ENCODE measurements around the gene TRPV6. TPM values are rescaled to one million over a fixed set of nuclear protein-coding genes. Genes with fewer than 3 reads are reported as not detected.

Gene TRPV6
- total RNA-seq (2014; rRNA removed; shearing (Covaris generic)), result not detected in 2 replicates
- not detected in 2 replicates for polyA plus RNA-seq (2015; cell fraction: cytosol; rRNA removed)
- not detected in 2 replicates for polyA plus RNA-seq (2015; cell fraction: nucleus; rRNA removed)

DNA sequence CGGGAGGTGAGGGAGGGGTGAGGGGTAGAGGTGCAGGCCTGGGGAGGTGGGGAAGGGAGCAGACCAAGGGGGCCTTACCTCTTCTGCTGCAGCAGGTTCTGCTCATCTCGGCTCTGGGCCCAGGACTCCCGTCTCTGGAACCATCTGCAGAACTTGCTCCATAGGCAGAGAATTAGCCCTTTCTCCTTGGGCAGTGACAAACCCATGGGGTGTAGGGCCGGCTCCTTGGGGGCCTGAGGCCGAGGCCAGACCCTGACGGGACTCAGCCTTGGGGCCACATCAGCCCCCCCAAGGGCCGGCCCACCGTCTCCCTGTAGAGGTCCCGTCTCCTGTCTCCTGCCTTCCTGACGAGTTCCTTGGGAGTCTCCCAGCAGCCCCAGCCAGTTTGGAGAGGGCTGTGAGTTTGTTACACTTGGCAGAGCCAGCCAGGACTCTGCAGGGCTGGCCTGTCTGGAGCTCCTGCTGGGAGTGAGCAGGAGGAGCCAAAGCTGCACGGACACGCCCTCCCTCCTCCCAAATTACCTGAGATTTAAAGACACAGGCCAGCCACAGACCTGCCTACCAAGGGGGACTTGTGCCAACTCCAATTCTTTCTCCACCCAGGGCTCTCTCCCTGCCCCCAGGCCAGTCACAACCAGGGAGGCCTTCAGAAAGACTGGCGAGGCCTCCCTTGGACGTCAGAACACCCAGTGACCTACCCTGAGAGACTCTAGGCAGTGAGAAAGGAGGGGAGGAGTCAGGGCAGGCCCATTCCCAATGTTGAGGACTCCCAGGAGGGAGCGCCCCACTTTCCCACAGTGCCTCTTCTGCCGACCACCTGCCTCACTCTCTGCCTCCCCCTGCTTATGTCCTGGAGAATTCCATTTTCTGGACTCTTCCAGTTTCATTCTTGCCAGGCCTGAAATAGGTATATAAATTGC lies at the start of gene TRPV6:
TSS of gene TRPV6 (minus strand) at position 435 of the 920 bp plus-strand sequence.
- DNase-seq (ENCODE audit: low read depth), result no peak

DNA sequence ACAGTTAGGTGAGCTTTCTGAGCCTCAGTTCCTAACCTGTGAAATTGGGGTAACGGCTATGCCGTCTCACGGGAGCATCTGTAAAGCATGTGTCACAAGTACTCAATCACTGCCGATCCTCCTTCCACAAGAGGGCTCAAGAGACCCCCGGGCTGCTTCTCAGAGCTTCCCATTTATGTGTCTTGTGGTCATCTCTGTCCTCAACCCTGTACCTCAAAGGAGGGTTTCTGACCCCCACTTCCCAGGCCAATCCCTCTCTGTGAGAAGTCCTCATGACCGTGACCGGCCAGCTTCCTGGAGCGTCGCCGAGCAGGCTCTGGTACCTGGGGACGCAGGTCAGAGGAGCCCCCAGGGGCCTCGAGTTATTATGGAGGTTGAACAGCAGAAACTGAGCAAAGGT lies 48.5 kb upstream of the TRPV6 start:
- DNase-seq (ENCODE audit: low read depth), result no peak

DNA sequence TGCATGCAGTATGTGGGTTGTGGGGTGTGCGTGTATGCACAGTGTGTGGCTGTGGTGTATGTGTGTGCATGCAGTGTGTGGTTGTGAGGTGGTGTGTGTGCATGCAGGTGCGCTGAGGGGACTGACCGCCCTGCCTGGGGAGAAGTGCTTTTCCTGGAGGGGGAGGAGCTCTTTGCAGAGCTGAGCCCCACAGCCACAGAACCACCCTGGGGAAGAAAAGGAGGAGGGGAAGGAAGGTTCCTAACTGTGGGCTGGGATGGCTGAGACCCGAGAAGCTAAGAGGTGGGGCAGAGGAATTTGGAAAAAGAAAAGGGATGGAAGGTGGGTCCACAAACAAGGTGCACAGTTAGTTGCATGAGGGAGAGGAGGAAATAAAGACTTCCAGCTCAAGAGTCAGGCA lies 48.1 kb upstream of the TRPV6 start, which contains the start of gene TRPV5:
TSS of gene TRPV5 (minus strand) at position 123 of the 400 bp plus-strand sequence. CDS start 287 bp downstream, outside the sequence.
- DNase-seq (ENCODE audit: low read depth), result no peak

DNA sequence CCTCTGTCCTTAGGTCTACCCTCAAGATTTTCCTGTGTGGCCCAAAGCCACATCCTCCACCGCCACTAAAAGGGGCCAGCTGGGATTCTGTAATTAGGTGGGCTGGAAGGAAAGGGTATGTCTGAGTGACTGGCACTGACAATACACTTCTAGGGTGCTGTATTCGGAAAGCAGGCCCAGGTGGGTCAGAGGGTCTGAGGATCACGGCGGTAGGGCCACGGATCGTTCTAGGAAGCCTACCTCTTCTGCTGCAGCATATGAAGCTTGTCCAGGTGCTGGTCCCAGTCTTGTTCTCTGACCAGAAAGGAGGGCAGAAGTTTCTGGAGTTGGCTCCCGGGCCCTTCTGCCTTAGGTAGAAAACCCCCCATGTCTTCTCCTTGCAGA lies 47.5 kb upstream of the TRPV6 start:
- no peak for DNase-seq (ENCODE audit: low read depth)

DNA sequence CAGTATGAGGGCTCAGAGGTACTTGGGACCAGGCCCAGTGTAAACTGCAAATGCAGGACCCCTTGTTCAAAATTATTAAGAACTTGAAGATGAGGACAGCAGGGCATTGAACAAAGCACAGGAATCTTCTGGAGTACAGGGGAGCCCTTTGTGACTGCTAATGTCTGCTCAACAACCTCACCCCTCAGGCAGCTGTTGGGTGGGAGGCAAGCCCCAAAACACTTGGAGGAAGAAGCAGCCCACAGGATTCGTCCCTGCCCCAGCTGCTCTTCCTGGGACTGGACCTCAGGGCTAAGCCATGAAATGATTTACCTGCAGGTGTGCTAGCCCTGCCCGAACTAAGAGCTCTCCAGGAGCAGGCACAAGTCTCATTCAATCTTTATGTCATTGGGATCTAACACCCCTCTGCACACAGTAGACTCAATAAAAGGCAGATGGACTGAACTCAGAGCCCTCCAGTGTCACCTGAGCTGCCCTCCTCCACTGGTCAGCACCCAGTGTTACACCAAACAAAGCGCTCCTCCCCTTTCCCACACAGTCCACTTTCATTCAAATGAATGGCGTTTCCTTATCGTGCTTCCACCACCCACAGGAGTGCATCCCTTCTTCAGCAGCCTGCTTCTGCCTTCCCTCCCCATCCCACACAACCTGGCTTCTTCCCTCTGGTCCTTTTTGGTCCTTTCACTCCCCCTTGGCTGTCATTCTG lies 47.0 kb upstream of the TRPV6 start:
- no peak for DNase-seq (ENCODE audit: low read depth)

DNA sequence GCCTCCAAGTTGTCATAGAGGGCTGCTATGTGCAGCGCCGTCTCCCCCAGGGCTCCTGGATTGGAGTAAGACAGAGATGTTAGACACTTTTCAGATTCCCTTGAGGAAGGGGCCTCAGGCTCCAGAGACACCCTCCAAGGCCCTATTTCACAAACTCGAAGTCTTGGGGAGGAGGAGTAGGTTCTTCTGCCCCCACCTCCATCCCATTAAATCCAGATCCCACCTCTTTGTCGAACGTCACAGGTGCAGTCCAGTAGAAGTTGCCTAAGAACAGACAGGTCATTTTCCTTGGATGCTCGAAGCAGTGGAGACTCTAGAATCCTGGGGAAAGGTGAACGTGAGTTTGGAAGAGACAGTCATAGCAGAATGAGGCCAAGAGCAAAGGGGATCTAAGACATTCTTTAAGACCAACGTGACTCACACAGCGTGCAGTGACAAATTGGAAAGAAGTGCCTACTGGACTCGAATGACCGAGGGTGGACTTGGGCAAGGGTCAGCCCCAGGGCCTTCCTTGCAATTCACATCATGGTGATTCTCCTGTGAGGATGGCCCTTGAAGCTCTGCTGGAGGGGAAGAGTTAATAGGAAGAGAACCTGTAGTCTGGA lies 44.7 kb upstream of the TRPV6 start:
- DNase-seq (ENCODE audit: low read depth), result no peak

DNA sequence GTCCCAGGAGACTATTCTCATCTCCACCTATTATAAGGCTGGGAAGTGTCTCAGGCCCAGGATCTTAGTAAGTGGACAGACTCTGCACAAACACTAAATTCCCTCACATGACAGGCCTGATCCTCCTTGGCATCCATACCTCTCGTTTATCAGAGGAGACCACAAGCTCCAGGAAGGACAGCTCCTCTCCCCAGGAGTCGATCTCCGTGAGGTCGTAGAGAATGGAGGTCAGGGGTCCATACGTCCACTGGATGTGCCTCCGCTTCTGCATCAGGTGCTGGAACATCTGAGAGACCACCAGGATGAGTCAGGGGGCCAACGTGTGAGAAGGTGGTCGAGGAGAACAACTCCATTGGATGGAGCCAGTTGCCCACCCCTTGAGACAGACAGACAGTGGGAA lies 42.4 kb upstream of the TRPV6 start:
- no peak for DNase-seq (ENCODE audit: low read depth)

DNA sequence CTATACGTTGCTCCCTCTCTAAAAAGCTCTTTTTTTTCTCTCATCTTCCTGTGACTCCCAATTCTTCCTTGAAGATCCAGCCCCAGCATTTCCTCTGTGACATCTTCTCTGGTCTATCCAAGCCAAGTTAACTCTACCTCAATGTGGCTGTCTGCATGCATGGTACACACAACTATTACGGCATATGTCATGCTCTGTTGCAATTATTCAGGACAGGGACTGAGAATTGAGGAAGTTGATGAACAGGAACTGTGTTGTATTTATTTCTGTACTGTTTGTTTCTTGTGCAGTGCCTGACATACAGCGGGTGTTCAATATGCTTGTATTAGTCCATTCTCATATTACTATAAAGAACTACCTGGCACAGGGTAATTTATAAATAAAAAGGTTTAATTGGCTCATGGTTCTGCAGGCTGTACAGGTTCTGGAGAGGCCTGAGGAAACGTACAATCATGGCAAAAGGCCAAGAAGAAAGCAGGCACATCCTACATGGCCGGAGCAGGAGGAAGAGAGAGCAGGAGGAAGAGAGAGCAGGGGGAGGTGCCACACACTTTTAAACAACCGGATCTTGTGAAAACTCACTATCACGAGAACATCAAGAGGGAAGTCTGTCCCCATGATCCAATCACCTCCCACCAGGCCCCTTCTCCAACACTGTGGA lies 41.7 kb upstream of the TRPV6 start:
- no peak for DNase-seq (ENCODE audit: low read depth)

DNA sequence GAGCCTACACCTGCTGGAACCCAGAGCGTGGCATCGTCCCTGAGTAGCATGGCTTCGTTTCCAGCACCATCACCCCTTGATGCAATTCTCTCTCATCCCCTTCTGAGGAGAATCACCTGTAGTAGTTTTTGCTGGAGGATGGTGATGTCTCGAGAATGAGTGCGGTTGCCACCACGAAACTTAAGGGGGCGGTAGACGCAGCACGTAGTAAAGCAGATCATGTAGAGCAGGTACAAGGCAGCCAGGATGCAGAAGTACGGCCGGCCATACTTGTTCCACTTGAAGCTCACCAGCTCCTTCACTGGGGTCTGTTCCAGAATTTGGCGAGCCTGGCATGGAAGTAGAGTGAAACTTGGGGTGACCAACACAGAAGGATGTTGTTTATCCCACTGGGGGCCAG lies 39.9 kb upstream of the TRPV6 start:
- no peak for DNase-seq (ENCODE audit: low read depth)

DNA sequence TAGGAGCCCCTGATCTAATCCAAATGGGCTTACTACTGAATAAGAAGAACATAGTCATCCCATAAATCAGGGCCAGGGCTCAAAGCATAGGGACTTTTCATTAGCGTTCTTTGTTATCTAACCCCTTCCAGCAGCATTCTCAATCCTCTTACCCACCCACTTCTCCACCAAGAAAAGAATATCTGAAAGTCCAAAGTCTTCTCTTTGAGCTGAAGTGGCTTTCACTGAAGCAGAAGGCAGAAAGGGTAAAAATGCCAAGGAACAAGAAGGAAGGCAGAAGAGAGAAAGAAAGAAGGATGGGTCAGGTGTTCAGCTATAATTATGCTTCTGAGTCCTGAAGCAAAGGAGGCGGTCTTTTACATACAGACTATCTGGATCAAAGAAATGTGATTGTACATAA lies 37.8 kb upstream of the TRPV6 start:
- no peak for DNase-seq (ENCODE audit: low read depth)

DNA sequence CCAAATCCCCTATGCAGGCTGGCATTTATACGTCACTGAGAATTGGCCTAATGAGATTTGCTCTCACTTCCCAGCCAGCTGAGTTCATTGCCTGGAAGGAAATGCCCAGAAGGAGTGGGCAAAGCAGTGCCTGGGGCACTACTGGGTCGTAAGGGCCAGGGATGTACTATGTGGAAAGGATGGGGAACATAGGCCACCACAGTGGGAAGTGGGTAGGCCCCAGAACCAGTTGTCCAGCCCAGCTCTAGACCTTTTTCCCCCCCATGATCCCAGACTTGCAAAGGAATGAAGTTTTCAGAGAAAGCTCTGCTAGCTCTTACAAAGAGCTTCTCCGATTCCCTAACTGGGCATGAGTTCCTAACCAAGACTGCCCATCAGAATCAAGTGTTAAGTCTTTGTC lies 34.1 kb upstream of the TRPV6 start:
- DNase-seq (ENCODE audit: low read depth), result no peak

DNA sequence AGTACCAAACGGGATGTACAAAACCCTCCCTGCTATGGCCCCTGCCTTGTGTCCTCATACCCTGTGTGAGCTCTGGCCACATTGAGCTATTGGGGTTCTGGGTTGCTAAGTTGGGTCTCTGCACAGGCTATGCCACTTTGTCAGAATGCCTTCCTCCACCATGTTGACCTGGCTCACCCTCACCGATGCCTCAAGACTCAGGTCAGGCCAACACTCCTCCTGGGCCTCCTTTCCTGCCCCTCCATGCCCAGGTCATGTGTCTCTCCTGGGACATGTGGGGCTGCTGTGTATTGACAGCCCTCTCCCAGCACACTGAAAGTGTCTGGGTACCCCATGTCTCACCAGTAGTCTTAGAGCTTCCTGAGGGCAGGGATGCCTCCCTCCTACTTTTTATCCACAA lies 33.4 kb upstream of the TRPV6 start:
- DNase-seq (ENCODE audit: low read depth), result no peak

DNA sequence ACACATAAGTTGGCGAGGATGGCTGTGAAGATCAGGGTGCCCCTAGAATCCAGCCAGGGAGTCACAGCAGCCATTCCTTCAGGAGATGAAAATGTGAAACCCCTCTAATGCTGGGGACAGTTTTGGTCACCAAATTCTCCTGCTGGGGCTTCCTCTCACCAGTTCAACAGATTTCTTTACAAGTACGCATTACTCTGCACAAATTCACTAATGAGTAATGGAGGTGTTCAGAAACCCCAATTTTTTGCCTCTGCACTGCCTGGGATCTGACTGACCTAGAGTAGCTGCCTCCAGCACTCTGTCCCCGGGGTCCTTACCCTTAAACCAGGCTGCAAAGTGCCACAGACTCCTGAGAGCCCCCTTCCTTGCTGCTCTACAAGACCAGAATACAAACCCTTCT lies 31.9 kb upstream of the TRPV6 start:
- DNase-seq (ENCODE audit: low read depth), result no peak

DNA sequence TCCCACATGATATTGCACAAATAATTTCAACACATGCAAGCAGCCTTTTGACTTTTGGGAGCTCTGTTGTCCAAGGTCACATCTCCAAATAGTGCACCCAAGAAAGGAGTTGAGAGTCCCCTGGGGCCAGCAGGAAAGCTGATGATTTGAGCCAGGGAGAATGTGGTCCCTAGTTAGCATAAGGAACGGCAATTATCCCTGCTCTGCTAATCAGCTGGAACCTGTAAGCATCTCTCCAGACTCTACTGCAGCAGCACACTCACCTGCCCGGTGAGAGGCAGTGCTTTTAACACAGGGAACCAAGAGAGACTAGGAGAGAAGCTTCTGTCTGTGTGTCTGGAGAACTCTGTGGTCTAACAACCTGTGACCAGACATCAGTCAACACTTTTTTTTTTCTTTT lies 31.0 kb upstream of the TRPV6 start:
- no peak for DNase-seq (ENCODE audit: low read depth)

DNA sequence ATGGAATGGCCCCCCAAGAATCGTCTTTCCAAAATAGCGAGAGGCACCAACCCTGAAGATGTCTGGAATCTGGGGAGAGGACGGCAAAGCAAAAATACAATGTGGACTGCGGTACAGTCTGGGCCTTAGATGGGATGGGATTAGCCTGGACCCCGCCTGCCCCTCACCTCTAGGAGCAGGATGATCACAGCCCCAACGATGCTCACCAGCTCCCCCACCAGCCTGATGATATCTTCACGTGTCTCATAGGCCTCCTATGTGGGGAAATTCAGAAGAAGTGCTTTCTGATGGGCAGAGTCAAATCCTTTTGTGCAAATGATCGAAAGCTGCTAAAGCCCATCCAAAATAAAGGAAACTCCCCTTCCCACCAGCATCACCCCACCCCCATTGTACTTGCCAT lies 29.8 kb upstream of the TRPV6 start:
- no peak for DNase-seq (ENCODE audit: low read depth)

DNA sequence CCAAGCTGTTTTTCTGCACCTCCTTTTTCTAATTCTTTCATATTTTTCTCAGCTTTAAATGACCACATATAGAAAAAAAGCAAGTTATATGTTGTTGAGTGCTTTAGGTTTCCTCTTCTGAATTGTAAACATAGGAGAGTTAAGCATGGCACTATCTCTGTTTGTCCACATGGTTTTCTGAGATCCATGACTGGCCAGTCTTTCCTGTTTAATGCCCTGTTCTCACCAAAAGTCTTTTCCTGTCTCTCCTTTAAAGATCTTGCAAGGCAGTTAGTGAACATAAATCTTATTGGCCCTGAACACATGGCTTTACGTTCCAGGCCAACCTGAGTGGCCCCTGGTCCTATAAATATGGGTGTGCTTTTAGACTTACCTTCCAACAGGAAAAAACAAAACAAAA lies 28.6 kb upstream of the TRPV6 start:
- DNase-seq (ENCODE audit: low read depth), result no peak

DNA sequence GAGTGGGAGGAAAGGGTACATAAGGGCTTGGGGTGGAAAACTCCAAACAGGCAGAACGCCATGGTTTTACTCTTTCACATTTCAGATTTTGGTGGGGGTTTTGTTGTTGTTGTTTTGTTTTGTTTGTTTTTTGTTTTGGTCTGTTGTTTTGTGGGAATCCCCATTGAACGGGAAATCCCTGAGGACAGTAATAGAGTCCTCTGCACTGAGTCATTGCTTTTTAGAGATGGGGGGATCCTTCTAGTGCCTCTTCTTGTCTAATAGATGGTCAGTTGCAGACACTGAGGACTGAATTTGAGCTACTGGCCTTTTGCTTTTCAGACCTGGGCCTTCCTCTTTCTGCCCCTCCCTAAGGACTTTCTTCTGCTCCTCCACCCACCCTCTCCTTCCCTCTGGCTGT lies 28.0 kb upstream of the TRPV6 start:
- no peak for DNase-seq (ENCODE audit: low read depth)

DNA sequence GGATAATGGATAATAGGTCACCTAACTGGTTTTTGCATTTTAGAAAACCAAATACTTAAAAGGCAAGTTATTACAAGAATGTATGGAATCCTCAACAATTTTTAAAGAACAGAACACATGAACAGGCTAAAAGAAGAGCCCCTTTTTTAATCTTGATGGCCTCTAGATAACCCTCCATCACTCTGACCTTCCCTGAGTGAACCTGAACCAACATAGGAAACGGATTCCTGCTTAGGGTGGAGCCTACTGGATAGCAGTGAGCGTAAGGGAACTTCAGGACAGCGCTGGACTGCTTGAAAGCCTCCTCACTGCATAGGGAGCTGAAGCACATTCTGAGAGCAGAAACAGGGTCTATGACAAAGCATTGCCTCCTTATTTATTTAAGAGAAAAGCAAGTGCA lies 27.5 kb upstream of the TRPV6 start:
- no peak for DNase-seq (ENCODE audit: low read depth)

DNA sequence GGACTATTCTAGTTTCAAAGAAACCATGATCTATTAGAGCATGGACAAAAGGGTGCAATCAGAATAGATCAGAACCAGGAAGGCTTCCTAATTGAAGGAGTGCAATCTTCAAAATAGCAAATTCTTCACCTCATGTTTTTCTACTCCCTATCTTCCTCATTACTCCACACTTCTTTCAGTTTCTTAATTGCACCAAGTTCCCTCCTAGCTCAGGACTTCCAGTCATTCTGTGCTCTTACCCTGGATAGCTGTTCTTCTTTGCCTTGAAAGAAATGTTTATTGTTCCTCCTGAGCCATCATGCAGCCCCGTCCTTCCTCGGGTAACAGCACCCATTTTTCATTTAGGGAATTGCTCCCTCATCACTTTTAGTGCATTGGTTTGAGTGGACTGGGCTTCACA lies 24.9 kb upstream of the TRPV6 start:
- DNase-seq (ENCODE audit: low read depth), result no peak

DNA sequence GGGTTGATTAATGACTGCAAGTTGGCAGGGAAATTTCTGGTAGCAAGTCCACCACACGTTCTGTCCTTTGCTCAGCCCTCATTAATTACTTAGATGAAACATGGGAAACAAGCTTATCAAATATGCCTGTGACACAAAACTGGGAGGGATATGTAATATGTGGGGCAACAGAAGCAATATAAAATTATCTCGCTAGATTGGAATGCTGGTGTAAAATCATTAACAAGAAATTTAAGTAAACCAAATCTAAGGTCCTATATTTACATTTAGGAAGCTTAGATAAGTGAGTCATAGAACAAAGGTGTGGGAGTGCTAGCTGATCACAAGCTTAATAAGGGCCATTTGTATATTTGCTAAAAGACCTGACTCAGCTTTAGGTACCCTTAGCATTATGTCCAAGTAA lies 24.5 kb upstream of the TRPV6 start:
- DNase-seq (ENCODE audit: low read depth), result no peak

Measured in HT1080 (cell line).